GM12865 (cell line): ENCODE measurements around the gene FAAP24.

Source experiments
- DNase-seq: peaks from one replicate; pipeline ENCODE4 v3.0.0; 2010; ENCODE audit warnings: low read depth
- H3K4me3 ChIP-seq: 2 replicates; pipeline ENCODE4 v1.5.1; 2011; ENCODE audit warnings: mild to moderate bottlenecking, low read depth, low read length, control low read depth
- CTCF ChIP-seq: IDR thresholded peaks from 2 replicates; pipeline ENCODE4 v1.5.1; 2011; ENCODE audit warnings: low read length, control low read depth, low read depth, inconsistent platforms; ENCODE audit not compliant: insufficient read depth; ENCODE audit errors: missing control alignments

The FAAP24 gene, protein sequence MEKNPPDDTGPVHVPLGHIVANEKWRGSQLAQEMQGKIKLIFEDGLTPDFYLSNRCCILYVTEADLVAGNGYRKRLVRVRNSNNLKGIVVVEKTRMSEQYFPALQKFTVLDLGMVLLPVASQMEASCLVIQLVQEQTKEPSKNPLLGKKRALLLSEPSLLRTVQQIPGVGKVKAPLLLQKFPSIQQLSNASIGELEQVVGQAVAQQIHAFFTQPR

DNA sequence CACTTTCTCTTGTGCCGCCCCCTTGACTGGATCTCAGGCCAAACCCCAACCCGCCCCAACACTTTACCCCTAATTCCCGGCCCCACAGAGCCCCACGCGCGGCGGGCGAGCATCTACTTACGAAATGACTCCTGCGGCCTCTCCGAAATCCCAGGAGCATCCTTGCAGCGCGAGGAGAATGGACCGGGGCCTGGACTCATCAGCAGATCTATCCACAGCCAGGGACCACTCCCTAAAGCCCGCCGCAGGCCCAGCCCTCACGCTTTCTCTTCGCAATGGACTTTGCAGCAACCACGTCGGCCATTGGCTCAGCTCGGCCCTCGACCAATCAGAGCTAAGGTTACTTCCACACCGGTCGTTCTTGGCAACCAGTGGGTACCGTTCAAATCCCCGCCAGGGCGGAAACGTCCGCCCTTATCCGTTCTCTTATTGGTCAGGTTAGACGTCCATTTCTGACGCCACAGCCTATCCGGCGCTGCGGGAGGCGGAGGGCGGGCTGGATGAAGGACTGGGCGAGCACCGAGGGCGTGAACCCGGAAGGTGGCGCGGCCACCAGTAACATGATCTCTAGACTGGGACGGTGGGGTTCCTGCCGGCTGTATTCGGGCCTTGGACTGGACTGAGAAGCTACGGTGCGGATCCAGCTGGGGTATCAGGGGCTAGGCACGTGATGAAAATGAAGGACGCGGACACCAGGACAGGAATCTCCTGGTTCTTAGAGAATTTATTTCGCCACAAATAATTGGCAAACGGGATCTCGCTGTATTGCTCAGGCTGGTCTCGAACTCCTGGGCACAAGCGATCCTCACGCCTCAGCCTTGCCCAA is at the start of gene FAAP24, which contains the start of gene CEP89:
TSS of gene FAAP24 (plus strand) at position 528 of the 826 bp plus-strand sequence. CDS start 955 bp downstream, outside the sequence.
TSS of gene CEP89 (minus strand) at position 244 of the 826 bp plus-strand sequence. CDS start at position 160, 84 bp downstream.
- peak; percentile 100 for DNase-seq
- no peak for TF ChIP-seq CTCF
- peak within 1 kb of the TSS; percentile 73 for H3K4me3 ChIP-seq

GRCh38 chr19:32924200-32924599 is 47.8 kb upstream of the FAAP24 start:
- no peak for TF ChIP-seq CTCF
- DNase-seq: no peak
- no peak overlapping the region for H3K4me3 ChIP-seq

- no peak for TF ChIP-seq CTCF
- no peak for DNase-seq
These were observed 43.2 kb upstream of the FAAP24 start for GRCh38 chr19:32928806-32929205.

DNA sequence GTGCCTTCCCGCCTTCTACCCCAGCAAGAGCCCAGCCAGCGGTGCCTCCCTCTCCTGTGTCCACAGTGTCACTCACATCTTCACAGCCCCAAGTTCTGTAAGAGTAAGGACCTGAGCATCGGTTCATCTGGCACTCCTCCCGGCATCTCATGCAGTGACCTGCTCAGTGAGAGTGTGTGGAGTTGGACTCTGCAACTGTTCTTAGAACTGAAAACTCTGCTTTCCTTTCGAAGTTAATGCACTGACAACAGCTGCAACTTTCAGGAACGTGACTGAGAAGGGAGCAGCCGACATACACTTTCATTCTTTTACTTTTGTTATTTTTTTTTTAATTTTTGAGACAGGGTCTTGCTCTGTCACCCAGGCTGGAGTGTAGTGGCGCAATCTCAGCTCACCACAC is 41.5 kb upstream of the FAAP24 start:
- no peak for DNase-seq
- TF ChIP-seq CTCF: no peak
- no peak overlapping the region for H3K4me3 ChIP-seq

More at GRCh38 chr19:32928806-32929205, 43.2 kb upstream of the FAAP24 start:
- H3K4me3 ChIP-seq: no peak overlapping the region

GRCh38 chr19:32933571-32933970 is 38.5 kb upstream of the FAAP24 start:
- no peak for DNase-seq
- H3K4me3 ChIP-seq: no peak overlapping the region
- TF ChIP-seq CTCF: no peak

DNA sequence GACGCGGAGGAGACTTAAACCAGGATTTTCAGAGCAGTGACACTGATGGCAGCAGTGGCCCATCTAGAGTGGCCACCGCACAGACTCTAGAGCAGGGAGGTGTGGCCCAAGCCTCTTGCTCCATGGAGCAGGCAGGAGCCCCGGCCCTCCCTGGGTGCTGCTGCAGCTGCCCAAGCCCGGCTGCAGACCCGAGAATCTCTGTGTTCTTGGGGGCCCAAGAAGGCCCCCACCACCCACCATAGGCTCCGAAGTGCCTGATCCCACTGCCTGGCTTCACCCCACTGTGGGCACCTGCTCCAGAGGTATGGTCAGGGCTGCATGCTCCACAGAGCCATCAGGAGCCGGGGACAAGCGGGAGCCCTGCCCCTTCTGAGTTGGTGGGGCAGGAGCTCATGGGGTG is 36.4 kb upstream of the FAAP24 start:
- no peak for TF ChIP-seq CTCF
- no peak for DNase-seq

More for the DNA sequence above, 36.4 kb upstream of the FAAP24 start:
- H3K4me3 ChIP-seq: no peak overlapping the region
